DND-41 (cell line): ENCODE data around the gene VAPB.
A peak's percentile ranks its signal among the peaks of the same experiment; 100 is the strongest.

Source experiments
- ATAC-seq: fragments of 200-7000 bp; cut with Tn5 transposase; 3 replicates; pipeline ENCODE4 v1.9.1; 2021; ENCODE audit warnings: low read depth; ENCODE audit not compliant: insufficient read depth
- DNase-seq: peaks from one replicate; pipeline ENCODE4 v3.0.0-alpha.2; 2020
- H2AFZ ChIP-seq: 2 replicates; pipeline ENCODE4 v1.6.0; 2012; ENCODE audit warnings: low read depth, low read length
- H3K27ac ChIP-seq: 2 replicates; pipeline ENCODE4 v1.5.1; 2012; ENCODE audit warnings: low read length, inconsistent platforms
- H3K27me3 ChIP-seq: fragments of 200-600 bp; sonication (generic); 2 replicates; pipeline ENCODE4 v1.6.0; 2012; ENCODE audit warnings: low read length, mild to moderate bottlenecking, inconsistent platforms; ENCODE audit not compliant: insufficient read depth, poor library complexity
- H3K36me3 ChIP-seq: 2 replicates; pipeline ENCODE4 v1.5.1; 2012; ENCODE audit warnings: low read length, inconsistent platforms; ENCODE audit not compliant: insufficient read depth
- H3K4me1 ChIP-seq: 2 replicates; pipeline ENCODE4 v1.5.1; 2012; ENCODE audit warnings: mild to moderate bottlenecking, low read length; ENCODE audit not compliant: insufficient read depth
- H3K4me2 ChIP-seq: 2 replicates; pipeline ENCODE4 v1.6.0; 2012; ENCODE audit warnings: mild to moderate bottlenecking, moderate library complexity, low read length, inconsistent platforms; ENCODE audit not compliant: insufficient read depth
- H3K4me3 ChIP-seq, 2 experiments: fragments of 200-600 bp in 1 of 2; shearing (Covaris generic) in 1 of 2; 2 replicates each; pipeline ENCODE4 v1.5.1; 2012 to 2016; ENCODE audit warnings: inconsistent platforms in 2 of 2, low read length in 2 of 2, mild to moderate bottlenecking in 2 of 2, low read depth in 1 of 2, moderate library complexity in 1 of 2
- H3K79me2 ChIP-seq: 2 replicates; pipeline ENCODE4 v1.6.0; 2012; ENCODE audit warnings: low read length, inconsistent platforms; ENCODE audit not compliant: insufficient read depth
- H3K9ac ChIP-seq: 2 replicates; pipeline ENCODE4 v1.6.0; 2012; ENCODE audit warnings: low read depth, mild to moderate bottlenecking, inconsistent platforms, low read length, moderate library complexity
- H3K9me3 ChIP-seq: 2 replicates; pipeline ENCODE4 v1.5.1; 2012; ENCODE audit warnings: low read length, moderate library complexity, mild to moderate bottlenecking, inconsistent platforms; ENCODE audit not compliant: insufficient read depth, severe bottlenecking
- H4K20me1 ChIP-seq: 2 replicates; pipeline ENCODE4 v1.6.0; 2012; ENCODE audit warnings: low read length; ENCODE audit not compliant: insufficient read depth
- CTCF ChIP-seq: IDR thresholded peaks from 2 replicates; pipeline ENCODE4 v1.5.1; 2012; ENCODE audit warnings: borderline replicate concordance, low read length, moderate library complexity, mild to moderate bottlenecking; ENCODE audit not compliant: poor library complexity, severe bottlenecking; ENCODE audit errors: extremely low read depth
- EZH2 ChIP-seq: IDR thresholded peaks from 3 replicates; pipeline ENCODE4 v1.6.1; 2012; ENCODE audit warnings: borderline replicate concordance, low read depth, mild to moderate bottlenecking, moderate library complexity, low read length, inconsistent platforms; ENCODE audit not compliant: severe bottlenecking

VAPB gene

GRCh38 chr20:58431134-58431533 lies 42.1 kb downstream of the VAPB start:
- peaks cover 98% of the 10 kb centered on the region for H3K79me2 ChIP-seq
- ATAC-seq: no peak
- no peaks in the 10 kb centered on the region for H3K27me3 ChIP-seq
- peaks cover 16% of the 10 kb centered on the region; the same call in 1 of the 2 replicates for H3K4me1 ChIP-seq
- H2AFZ ChIP-seq: no peak overlapping the region
- H3K27ac ChIP-seq: no peak overlapping the region
- H3K9ac ChIP-seq: no peak overlapping the region
- H3K36me3 ChIP-seq: peaks cover 72% of the 10 kb centered on the region
- no peaks in the 10 kb centered on the region for H3K9me3 ChIP-seq
- DNase-seq: no peak
- no peak overlapping the region for H3K4me2 ChIP-seq
- peaks cover 89% of the 10 kb centered on the region for H4K20me1 ChIP-seq
- TF ChIP-seq EZH2 (no peak), CTCF (no peak)
- no peak overlapping the region for H3K4me3 ChIP-seq

- ATAC-seq: no peak
- peaks cover 98% of the 10 kb centered on the region for H3K79me2 ChIP-seq
- peak overlapping the region; percentile 9; the same call in 1 of the 2 replicates for H3K27ac ChIP-seq
Measured at GRCh38 chr20:58432186-58432954, 43.3 kb downstream of the VAPB start.

DNA sequence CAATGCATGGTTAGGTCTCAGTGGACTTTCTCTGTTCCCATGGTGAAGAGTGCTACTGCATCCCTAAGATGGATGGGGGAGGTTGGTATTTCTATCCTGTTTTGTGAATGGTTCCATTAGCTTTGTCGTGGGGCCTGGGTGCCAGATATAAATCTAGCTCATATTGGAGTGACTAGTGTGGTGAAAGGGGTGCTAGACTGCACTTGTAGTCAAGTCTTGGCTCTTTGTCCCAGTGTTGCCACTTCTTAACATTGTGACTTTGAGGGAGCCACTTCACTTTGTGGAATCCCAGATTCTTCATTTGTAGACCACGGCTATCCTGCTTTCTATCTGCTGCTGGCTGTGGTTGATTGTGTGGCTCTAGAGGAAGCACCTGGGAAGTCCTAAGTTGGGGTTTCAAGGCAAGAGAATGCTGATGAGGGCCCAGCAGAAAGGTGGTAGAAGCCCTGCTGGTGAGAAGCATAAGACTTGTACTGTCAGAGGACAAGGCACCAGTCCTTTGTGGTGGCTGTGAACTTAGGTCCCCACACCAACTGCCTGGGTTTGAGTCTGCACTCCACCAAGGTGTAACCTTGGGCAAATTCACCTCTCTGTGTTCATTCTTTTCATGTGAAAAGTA lies 44.1 kb downstream of the VAPB start:
- no peak overlapping the region for H3K9ac ChIP-seq
- peaks cover 72% of the 10 kb centered on the region for H3K36me3 ChIP-seq
- peaks cover 16% of the 10 kb centered on the region; the same call in 1 of the 2 replicates for H3K4me1 ChIP-seq
- H2AFZ ChIP-seq: no peak overlapping the region
- H3K4me2 ChIP-seq: no peak overlapping the region
- H3K9me3 ChIP-seq: no peaks in the 10 kb centered on the region
- peak overlapping the region; percentile 19; the same call in 1 of the 2 replicates for H3K27ac ChIP-seq
- no peak for TF ChIP-seq EZH2
- TF ChIP-seq CTCF: no peak
- H3K4me3 ChIP-seq: no peak overlapping the region
- H4K20me1 ChIP-seq: peaks cover 85% of the 10 kb centered on the region
- peak; percentile 48 for DNase-seq
- peaks cover 98% of the 10 kb centered on the region for H3K79me2 ChIP-seq
- peak; percentile 92 for ATAC-seq
- no peaks in the 10 kb centered on the region for H3K27me3 ChIP-seq

More at GRCh38 chr20:58432186-58432954, 43.3 kb downstream of the VAPB start:
- no peaks in the 10 kb centered on the region for H3K27me3 ChIP-seq
- DNase-seq: no peak
- H4K20me1 ChIP-seq: peaks cover 85% of the 10 kb centered on the region
- peaks cover 16% of the 10 kb centered on the region; the same call in 1 of the 2 replicates for H3K4me1 ChIP-seq
- peaks cover 70% of the 10 kb centered on the region for H3K36me3 ChIP-seq
- H3K4me2 ChIP-seq: no peak overlapping the region
- TF ChIP-seq EZH2: no peak
- TF ChIP-seq CTCF: no peak
- H3K9me3 ChIP-seq: no peaks in the 10 kb centered on the region
- no peak overlapping the region for H3K9ac ChIP-seq
- H2AFZ ChIP-seq: no peak overlapping the region
- no peak overlapping the region for H3K4me3 ChIP-seq
